Ishikawa (cell line): ENCODE results near the gene EFS.

Experiments used
- CEBPB ChIP-seq: IDR thresholded peaks from 2 replicates; pipeline ENCODE4 v1.6.1; 2012
- CREB1 ChIP-seq: IDR thresholded peaks from 2 replicates; pipeline ENCODE4 v1.6.1; 2012; ENCODE audit warnings: low read depth
- EGR1 ChIP-seq: IDR thresholded peaks from 2 replicates; pipeline ENCODE4 v1.6.1; 2012
- EP300 ChIP-seq: IDR thresholded peaks from 2 replicates; pipeline ENCODE4 v1.6.1; 2012; ENCODE audit warnings: borderline replicate concordance
- FOXM1 ChIP-seq: IDR thresholded peaks from 2 replicates; pipeline ENCODE4 v1.6.1; 2012; ENCODE audit warnings: low read depth, borderline replicate concordance
- MAX ChIP-seq: IDR thresholded peaks from 2 replicates; pipeline ENCODE4 v1.6.1; 2012
- NFIC ChIP-seq: IDR thresholded peaks from 2 replicates; pipeline ENCODE4 v1.6.1; 2012
- RAD21 ChIP-seq: IDR thresholded peaks from 2 replicates; pipeline ENCODE4 v1.6.1; 2012; ENCODE audit warnings: low read depth
- REST ChIP-seq: IDR thresholded peaks from 2 replicates; pipeline ENCODE4 v1.6.1; 2012; ENCODE audit warnings: low read depth, mild to moderate bottlenecking
- TAF1 ChIP-seq: IDR thresholded peaks from 2 replicates; pipeline ENCODE4 v1.6.1; 2012; ENCODE audit warnings: low read depth, mild to moderate bottlenecking
- TCF12 ChIP-seq: IDR thresholded peaks from 2 replicates; pipeline ENCODE4 v1.6.1; 2012; ENCODE audit warnings: low read depth
- TEAD4 ChIP-seq: IDR thresholded peaks from 2 replicates; pipeline ENCODE4 v1.6.1; 2012
- USF1 ChIP-seq: IDR thresholded peaks from 2 replicates; pipeline ENCODE4 v1.6.1; 2012
- YY1 ChIP-seq: IDR thresholded peaks from 2 replicates; pipeline ENCODE4 v1.6.1; 2012; ENCODE audit warnings: low read depth
- ZBTB7A ChIP-seq: IDR thresholded peaks from 2 replicates; pipeline ENCODE4 v1.6.1; 2012; ENCODE audit warnings: low read depth

The EFS gene

GRCh38 chr14:23364164-23365035 is 572 bp downstream of the EFS start:
- no peak for TF ChIP-seq EP300
- no peak for TF ChIP-seq TEAD4
- no peak for TF ChIP-seq USF1
- TF ChIP-seq CEBPB: no peak
- TF ChIP-seq NFIC: no peak
- no peak for TF ChIP-seq FOXM1
- no peak for TF ChIP-seq MAX
- TF ChIP-seq YY1: no peak
- no peak for TF ChIP-seq TAF1
- TF ChIP-seq RAD21: no peak
- TF ChIP-seq CREB1: no peak
- no peak for TF ChIP-seq EGR1
- no peak for TF ChIP-seq TCF12
- TF ChIP-seq ZBTB7A: no peak
- no peak for TF ChIP-seq REST

- TF ChIP-seq CREB1: no peak
- TF ChIP-seq EGR1: no peak
- no peak for TF ChIP-seq TEAD4
- no peak for TF ChIP-seq MAX
- no peak for TF ChIP-seq RAD21
- TF ChIP-seq ZBTB7A: no peak
- TF ChIP-seq YY1: no peak
- TF ChIP-seq EP300: no peak
- no peak for TF ChIP-seq TAF1
Observed at GRCh38 chr14:23362200-23362599, 2.8 kb downstream of the EFS start.

- no peak for TF ChIP-seq EP300
- no peak for TF ChIP-seq RAD21
- TF ChIP-seq REST: no peak
- TF ChIP-seq YY1: no peak
- no peak for TF ChIP-seq TEAD4
- TF ChIP-seq USF1: no peak
- no peak for TF ChIP-seq FOXM1
Observed at GRCh38 chr14:23361763-23362162, 3.2 kb downstream of the EFS start.

- TF ChIP-seq RAD21 (no peak), ZBTB7A (no peak), CREB1 (no peak), TAF1 (no peak), NFIC (no peak), EP300 (no peak), TCF12 (no peak), YY1 (no peak)
Observed at GRCh38 chr14:23361320-23361719, 3.7 kb downstream of the EFS start.

GRCh38 chr14:23360496-23360895 is 4.5 kb downstream of the EFS start:
- TF ChIP-seq MAX (no peak), NFIC (no peak), TCF12 (no peak), CEBPB (no peak), TEAD4 (no peak), REST (no peak), ZBTB7A (no peak), USF1 (no peak), TAF1 (no peak), EGR1 (no peak), CREB1 (no peak), FOXM1 (no peak), EP300 (no peak), YY1 (no peak)
